DMS153 treated with DMSO at 0.1 percent for 48 hours (cell line): ENCODE measurements around the gene TMTC3.
"Not testable (repeated sequence)": the region's sequence is repeated elsewhere in the genome, so short reads cannot be mapped to it uniquely, and the experiment has no call there.

Experiments used
- DNase-seq: peaks from one replicate; lab custom pipeline; 2025; ENCODE audit not compliant: unreplicated experiment; lab: John Stamatoyannopoulos, UW

TMTC3 gene

DNA sequence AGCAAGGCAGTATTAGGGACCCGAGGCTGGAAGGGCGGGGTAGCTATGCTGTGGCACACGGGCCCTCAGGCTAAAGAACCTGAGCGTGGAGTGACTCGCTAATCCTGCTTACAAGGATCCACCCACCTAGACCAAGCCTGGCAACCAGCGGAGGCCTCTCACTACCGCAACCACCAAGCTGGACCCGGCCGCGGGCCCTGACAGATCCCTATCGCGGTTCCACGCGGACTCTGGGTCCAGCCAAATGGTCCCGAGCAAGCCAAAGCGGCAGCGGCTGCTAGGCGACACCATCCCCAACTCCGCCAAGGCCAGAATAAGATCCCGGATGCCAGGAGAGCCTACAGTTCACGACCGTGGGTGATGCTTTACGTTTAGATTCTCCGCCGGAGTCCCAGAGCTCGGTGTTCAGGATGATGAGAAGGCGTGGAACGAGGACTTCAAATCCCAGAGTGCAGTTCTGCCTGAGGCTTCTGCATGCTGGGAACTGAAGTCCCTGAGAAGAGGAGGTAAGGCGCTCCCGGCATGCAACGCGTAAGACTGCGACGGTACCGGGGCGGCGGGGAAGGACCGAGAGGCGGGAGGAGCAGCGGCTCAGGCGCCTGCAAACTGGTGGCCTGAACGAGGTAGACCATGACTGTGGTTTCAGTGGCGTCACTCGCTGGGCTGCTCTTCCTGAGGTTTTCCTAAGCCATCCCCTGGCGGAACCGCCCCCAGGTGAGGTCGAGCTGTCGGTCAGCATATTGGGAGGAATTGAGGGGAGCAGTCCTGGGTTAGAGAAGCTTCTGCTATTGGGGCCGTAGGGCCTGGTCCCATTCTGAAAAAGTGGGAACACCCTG, at the start of gene TMTC3, which contains the start of gene CEP290:
Gene TMTC3, plus strand, starts transcription at position 534 of the 836 bp plus-strand sequence. CDS start 6,009 bp downstream, outside the sequence.
Gene CEP290, minus strand, starts transcription at position 315 of the 836 bp plus-strand sequence. CDS start 781 bp downstream, outside the sequence.
- DNase-seq, result peak; percentile 95

- DNase-seq, result no peak
Measured at GRCh38 chr12:88092771-88093170, 49.3 kb upstream of the TMTC3 start.

GRCh38 chr12:88093573-88093972, 48.5 kb upstream of the TMTC3 start:
- no peak for DNase-seq

DNA sequence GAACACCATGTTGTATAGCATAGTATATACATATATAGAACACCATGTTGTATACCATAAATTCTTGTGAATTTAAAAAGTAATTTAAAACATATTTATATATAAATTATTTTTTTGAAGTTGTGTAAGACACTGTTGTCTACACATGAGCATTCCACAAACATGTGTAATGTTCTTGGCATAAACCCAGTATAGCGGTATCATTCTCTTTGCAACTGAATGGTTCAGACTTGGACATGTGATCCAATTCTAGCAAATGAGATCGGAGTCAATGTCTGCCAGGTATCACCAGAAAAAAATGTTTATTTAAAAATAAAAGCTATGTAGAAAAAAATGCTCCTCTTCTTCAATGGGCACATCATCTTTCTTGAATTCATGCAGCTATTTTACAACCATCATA, 34.1 kb upstream of the TMTC3 start:
- DNase-seq, result no peak

GRCh38 chr12:88111074-88111652, 30.9 kb upstream of the TMTC3 start:
- DNase-seq, result peak; percentile 36

GRCh38 chr12:88113871-88114270, 28.2 kb upstream of the TMTC3 start:
- no peak for DNase-seq

DNA sequence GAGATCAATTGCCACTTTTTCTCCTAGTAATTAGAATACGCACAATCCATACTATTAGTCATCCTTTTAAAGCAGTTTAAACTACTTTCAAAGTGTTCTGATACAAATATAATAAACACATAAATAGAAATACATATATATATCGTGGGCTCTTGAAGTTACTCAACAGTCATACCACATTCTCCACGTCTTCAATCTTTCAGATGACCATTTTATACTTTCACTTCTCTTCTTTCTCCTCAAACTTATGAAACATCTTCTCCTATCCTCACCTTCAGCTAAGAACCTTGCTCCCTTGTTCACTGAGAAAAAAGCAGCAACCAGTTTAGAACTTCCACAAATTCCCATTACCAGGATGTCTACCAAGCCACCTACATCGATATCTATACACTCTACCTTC, 19.4 kb upstream of the TMTC3 start:
- DNase-seq, result no peak

- no peak for DNase-seq
Measured at GRCh38 chr12:88127099-88127498, 15.0 kb upstream of the TMTC3 start.

GRCh38 chr12:88127855-88128254, 14.3 kb upstream of the TMTC3 start:
- no peak for DNase-seq

DNA sequence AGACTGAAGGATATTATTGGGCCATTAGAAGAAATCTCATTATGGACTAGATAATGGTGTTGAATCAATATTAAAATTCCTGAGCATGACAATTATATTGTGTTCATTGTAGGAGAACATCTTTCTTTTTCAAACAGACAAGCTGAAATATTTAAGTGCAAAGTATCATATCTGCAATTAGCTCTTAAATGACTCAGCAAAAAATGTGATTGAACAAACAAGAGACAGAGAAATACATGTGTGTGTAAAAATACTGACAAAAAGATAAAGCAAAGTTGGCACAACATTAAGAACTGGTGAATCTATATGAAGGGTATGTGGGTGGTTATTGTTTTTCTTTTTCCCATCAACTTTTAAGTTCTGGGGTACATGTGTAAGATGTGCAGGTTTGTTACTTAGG, 9.7 kb upstream of the TMTC3 start:
- no peak for DNase-seq

GRCh38 chr12:88133181-88133580, 8.9 kb upstream of the TMTC3 start:
- DNase-seq, result not testable (repeated sequence)

- DNase-seq, result not testable (repeated sequence)
Measured at GRCh38 chr12:88139711-88140110, 2.4 kb upstream of the TMTC3 start.

DNA sequence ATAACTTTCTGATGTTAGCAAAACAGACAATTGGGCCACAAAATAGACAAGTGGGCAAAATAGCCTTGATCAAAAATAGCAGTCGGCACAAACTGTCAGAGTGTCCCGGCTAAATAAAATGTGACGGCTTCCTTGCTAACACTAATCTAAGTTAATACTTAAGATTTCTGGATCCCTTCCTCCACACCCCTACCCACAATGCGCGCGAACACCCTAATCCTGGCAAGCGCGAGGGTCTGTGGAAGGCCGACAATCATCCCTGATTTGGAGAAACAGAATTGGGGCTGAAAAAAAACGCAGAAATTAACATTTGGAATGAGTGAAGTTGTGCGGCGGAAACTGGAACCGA, 708 bp upstream of the TMTC3 start:
- no peak for DNase-seq

GRCh38 chr12:88142610-88142991, 494 bp downstream of the TMTC3 start:
- DNase-seq, result peak; percentile 17

GRCh38 chr12:88144037-88144436, 1.9 kb downstream of the TMTC3 start:
- no peak for DNase-seq

DNA sequence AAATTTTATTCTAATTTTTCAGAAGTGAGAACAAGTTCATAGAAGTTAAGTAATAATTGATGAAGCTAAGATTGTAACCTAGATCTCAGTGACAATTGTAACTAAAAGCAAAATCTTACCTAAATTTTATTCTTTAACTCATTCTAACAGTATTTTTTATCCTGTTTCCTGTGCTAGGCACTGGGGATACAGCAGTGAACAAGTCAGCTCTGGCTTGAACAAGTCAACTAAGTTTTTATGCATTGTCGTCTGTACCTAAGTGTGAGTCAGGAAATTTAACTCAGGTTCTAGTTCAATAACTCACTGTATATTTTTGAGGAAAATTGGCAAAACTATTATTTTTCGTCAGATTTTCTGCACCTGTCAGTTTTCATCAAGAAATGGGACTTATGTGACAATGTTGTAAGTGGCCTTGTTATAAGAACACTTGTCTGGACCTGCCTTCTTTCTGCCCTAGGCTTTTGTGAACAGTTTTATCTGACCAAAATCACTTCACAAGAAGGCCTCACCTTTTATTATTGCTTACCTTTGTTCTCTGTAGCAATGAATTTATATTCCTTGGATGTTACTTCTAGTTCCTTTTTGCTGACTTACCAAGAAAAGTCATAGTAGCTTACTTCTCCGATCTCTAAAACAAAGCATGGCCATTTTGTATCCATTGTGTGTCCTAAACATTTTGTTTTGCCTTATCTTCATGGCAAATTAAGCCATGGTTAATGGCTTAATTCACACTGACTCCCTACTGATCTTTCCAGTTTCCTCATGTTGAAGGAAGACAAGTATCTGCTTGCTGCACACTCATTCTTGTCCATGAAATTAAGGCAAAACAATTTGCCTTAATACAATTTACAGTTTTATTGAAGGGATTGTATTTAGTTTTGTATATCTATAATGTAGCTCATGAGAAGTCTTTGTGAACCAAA, 2.7 kb downstream of the TMTC3 start:
- DNase-seq, result no peak

- DNase-seq, result no peak
Measured at GRCh38 chr12:88145567-88146505, 3.7 kb downstream of the TMTC3 start.

DNA sequence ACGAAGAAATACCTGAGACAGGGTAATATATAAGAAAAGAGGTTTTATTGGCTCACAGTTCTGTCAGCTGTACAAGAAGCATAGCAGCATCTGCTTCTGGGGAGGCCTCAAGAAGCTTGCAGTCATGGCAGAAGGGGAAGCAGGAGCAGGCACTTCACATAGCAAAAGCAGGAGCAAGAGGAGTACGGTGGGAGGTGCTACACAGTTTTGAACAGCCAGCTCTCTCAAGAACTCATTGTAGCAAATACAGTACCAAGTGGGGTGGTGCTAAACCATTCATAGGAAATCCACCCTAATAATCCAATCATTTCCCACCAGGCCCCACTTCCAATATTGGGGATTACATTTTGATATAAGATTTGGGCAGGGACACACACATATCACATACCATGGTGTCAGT, 8.0 kb downstream of the TMTC3 start:
- no peak for DNase-seq

DNA sequence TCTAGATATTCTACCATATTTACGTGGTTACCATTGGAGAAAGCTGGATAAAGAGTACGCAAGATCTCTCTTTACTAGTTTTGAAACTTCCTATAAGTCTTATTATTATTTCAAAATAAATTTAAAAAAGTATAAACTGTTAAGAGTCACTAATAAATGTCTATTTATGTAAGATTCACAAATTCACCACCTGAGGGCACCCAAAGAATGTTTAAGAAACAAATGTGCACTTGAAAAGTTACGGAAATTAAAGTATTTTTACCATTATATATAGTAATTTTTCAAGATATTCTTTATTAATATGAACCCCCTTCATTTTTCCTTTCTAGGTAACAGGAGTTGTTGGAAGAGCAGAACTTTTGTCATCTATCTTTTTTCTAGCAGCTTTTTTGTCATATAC, 11.9 kb downstream of the TMTC3 start:
- DNase-seq, result no peak

GRCh38 chr12:88156075-88156654, 14.1 kb downstream of the TMTC3 start:
- no peak for DNase-seq
